DOHH2 (cell line): Measurements from ENCODE around the gene CALML3.

Experiments
- H3F3A ChIP-seq: fragments of 200-600 bp; sonication (generic), shearing (Covaris generic); 2 replicates; pipeline ENCODE4 v1.6.0; 2016; ENCODE audit warnings: antibody characterized with exemption, mild to moderate bottlenecking; ENCODE audit not compliant: control insufficient read depth, insufficient read depth
- H3K27ac ChIP-seq: fragments of 200-600 bp; sonication (generic); 2 replicates; pipeline ENCODE4 v1.5.1; 2014; ENCODE audit warnings: low read depth, mild to moderate bottlenecking, low read length, moderate library complexity
- H3K27me3 ChIP-seq: fragments of 200-600 bp; sonication (generic); 2 replicates; pipeline ENCODE4 v1.6.1; 2014; ENCODE audit warnings: mild to moderate bottlenecking, low read length, mixed read lengths; ENCODE audit not compliant: control insufficient read depth
- H3K36me3 ChIP-seq: fragments of 200-600 bp; sonication (generic); 2 replicates; pipeline ENCODE4 v1.6.1; 2014; ENCODE audit warnings: mild to moderate bottlenecking, low read length, moderate library complexity, mixed read lengths; ENCODE audit not compliant: control insufficient read depth
- H3K4me1 ChIP-seq: fragments of 200-600 bp; sonication (generic); 2 replicates; pipeline ENCODE4 v1.6.1; 2014; ENCODE audit warnings: mild to moderate bottlenecking, low read length, mixed read lengths; ENCODE audit not compliant: control insufficient read depth
- H3K4me2 ChIP-seq: fragments of 200-600 bp; sonication (generic); 2 replicates; pipeline ENCODE4 v1.6.0; 2014; ENCODE audit warnings: mild to moderate bottlenecking, low read length, moderate library complexity
- H3K4me3 ChIP-seq: fragments of 200-600 bp; sonication (generic); 2 replicates; pipeline ENCODE4 v1.5.1; 2014; ENCODE audit warnings: mild to moderate bottlenecking, low read length, mixed read lengths
- H3K79me2 ChIP-seq: fragments of 200-600 bp; sonication (generic); 2 replicates; pipeline ENCODE4 v1.6.1; 2014; ENCODE audit warnings: mild to moderate bottlenecking, low read length, mixed read lengths; ENCODE audit not compliant: control insufficient read depth
- H3K9me2 ChIP-seq: fragments of 200-600 bp; sonication (generic); replicated peaks from 2 replicates; pipeline ENCODE4 v1.6.1; 2014; ENCODE audit warnings: mild to moderate bottlenecking, low read length, mixed read lengths; ENCODE audit not compliant: control insufficient read depth
- H3K9me3 ChIP-seq: fragments of 200-600 bp; sonication (generic); 2 replicates; pipeline ENCODE4 v1.6.1; 2014; ENCODE audit warnings: antibody characterized with exemption, low read length, mixed read lengths; ENCODE audit not compliant: control insufficient read depth, insufficient read depth
- H4K20me1 ChIP-seq: fragments of 200-600 bp; sonication (generic); 2 replicates; pipeline ENCODE4 v1.6.0; 2014; ENCODE audit warnings: low read depth, mild to moderate bottlenecking, antibody characterized with exemption, low read length, moderate library complexity; ENCODE audit not compliant: control insufficient read depth, insufficient read depth
- EZH2phosphoT487 ChIP-seq: fragments of 200-600 bp; sonication (generic); IDR thresholded peaks from 2 replicates; pipeline ENCODE4 v1.6.1; 2017; ENCODE audit warnings: borderline replicate concordance, mild to moderate bottlenecking, antibody characterized with exemption, low read length, moderate library complexity, mixed read lengths
- TF ChIP-seq, protein P1 (sequence below): fragments of 200-600 bp; sonication (generic); IDR thresholded peaks from one replicate; pipeline ENCODE4 v1.5.1; 2014; ENCODE audit warnings: antibody characterized with exemption, mild to moderate bottlenecking, low read depth, low read length; ENCODE audit not compliant: poor library complexity, severe bottlenecking

CALML3 gene

GRCh38 chr10:5528989-5529701 lies 4.4 kb downstream of the CALML3 start:
- Histone ChIP-seq H3K9me2 (no peaks in the 10 kb centered on the region), H3K9me3 (no peaks in the 10 kb centered on the region), H3K27ac (no peak overlapping the region), H3K79me2 (no peaks in the 10 kb centered on the region), H3K4me1 (no peaks in the 10 kb centered on the region), H4K20me1 (no peaks in the 10 kb centered on the region), H3F3A (no peaks in the 10 kb centered on the region), H3K36me3 (no peaks in the 10 kb centered on the region), H3K27me3 (peaks cover 3% of the 10 kb centered on the region; the same call in 1 of the 2 replicates), H3K4me2 (no peak overlapping the region), H3K4me3 (no peak overlapping the region)
- TF ChIP-seq EZH2phosphoT487 = no peak
- TF ChIP-seq, protein P1, sequence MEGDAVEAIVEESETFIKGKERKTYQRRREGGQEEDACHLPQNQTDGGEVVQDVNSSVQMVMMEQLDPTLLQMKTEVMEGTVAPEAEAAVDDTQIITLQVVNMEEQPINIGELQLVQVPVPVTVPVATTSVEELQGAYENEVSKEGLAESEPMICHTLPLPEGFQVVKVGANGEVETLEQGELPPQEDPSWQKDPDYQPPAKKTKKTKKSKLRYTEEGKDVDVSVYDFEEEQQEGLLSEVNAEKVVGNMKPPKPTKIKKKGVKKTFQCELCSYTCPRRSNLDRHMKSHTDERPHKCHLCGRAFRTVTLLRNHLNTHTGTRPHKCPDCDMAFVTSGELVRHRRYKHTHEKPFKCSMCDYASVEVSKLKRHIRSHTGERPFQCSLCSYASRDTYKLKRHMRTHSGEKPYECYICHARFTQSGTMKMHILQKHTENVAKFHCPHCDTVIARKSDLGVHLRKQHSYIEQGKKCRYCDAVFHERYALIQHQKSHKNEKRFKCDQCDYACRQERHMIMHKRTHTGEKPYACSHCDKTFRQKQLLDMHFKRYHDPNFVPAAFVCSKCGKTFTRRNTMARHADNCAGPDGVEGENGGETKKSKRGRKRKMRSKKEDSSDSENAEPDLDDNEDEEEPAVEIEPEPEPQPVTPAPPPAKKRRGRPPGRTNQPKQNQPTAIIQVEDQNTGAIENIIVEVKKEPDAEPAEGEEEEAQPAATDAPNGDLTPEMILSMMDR = no peak

DNA sequence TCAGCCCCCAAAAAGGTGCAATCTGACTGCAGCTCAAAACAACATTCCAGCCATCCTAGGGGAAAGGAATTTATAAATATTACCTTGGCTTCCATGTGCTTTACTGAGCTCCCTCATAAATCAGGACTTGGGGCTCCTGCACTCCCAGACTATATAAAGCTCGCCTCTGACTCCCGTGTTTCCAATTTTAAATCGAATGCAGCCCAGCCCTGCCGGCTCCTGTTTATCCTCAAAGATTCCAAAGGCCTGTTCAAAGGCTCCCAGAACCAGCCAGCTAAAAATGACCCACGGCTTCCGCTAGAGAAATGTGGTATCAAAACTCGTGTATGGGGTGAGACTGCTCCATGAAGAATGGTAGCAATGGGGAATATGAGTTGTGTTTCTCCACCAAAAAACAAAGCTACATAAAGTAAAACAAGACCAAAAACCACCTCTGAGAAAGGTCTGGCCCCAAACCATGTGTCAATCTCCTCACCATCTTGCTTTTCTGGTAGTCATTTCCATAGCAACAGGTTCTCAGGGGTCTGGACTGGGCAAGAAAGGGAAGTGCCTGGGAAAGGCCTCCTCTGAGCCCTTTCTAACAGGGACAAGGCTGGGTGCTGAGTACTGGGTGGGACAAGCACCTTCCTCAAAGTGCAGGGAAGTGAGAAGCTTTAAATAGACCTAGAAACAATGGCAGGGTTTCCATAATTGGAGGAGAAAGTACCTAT lies 5.1 kb downstream of the CALML3 start:
- Histone ChIP-seq H3F3A (no peaks in the 10 kb centered on the region), H3K4me1 (no peaks in the 10 kb centered on the region), H3K4me3 (no peak overlapping the region), H3K4me2 (no peak overlapping the region), H3K9me3 (no peaks in the 10 kb centered on the region), H3K79me2 (no peaks in the 10 kb centered on the region), H3K27ac (no peak overlapping the region), H4K20me1 (no peaks in the 10 kb centered on the region), H3K9me2 (no peaks in the 10 kb centered on the region), H3K36me3 (no peaks in the 10 kb centered on the region), H3K27me3 (peaks cover 3% of the 10 kb centered on the region; the same call in 1 of the 2 replicates)
- TF ChIP-seq EZH2phosphoT487 = no peak
- TF ChIP-seq, protein P1 = no peak

GRCh38 chr10:5530412-5530806 lies 5.6 kb downstream of the CALML3 start:
- Histone ChIP-seq H3K4me2 (no peak overlapping the region), H3K4me1 (no peaks in the 10 kb centered on the region), H3K79me2 (no peaks in the 10 kb centered on the region), H4K20me1 (no peaks in the 10 kb centered on the region), H3K9me2 (no peaks in the 10 kb centered on the region), H3K9me3 (no peaks in the 10 kb centered on the region), H3K27ac (no peak overlapping the region), H3K27me3 (peaks cover 3% of the 10 kb centered on the region; the same call in 1 of the 2 replicates), H3F3A (no peaks in the 10 kb centered on the region), H3K36me3 (no peaks in the 10 kb centered on the region), H3K4me3 (no peak overlapping the region)
- TF ChIP-seq, protein P1 = no peak
- no peak for TF ChIP-seq EZH2phosphoT487
